Esophagus squamous epithelium (tissue), 5 donors: ENCODE results near the gene PARD3. TPM values are rescaled to one million over a fixed set of nuclear protein-coding genes. Genes with fewer than 3 reads are reported as not detected.

Experiments
- DNase-seq: peaks from one replicate; lab custom pipeline; 2025; lab: John Stamatoyannopoulos, UW
- H3K27ac ChIP-seq, 4 donors: fragments of 200-600 bp; sonication (generic); one replicate each; pipeline ENCODE4 v1.5.1; 2016 to 2019; ENCODE audit warnings: mild to moderate bottlenecking in 1 of 4
- H3K27me3 ChIP-seq, 4 donors: fragments of 200-600 bp; sonication (generic); 1 replicate in 3 of 4; 2 replicates in 1 of 4; pipeline versions ENCODE4 v1.5.1 to v1.6.0; 2017 to 2021; ENCODE audit warnings: antibody characterized with exemption in 1 of 4
- H3K36me3 ChIP-seq, 3 donors: fragments of 200-600 bp; sonication (generic); one replicate each; pipeline ENCODE4 v1.5.1; 2016 to 2019
- H3K4me1 ChIP-seq, 3 donors: fragments of 200-600 bp; sonication (generic); one replicate each; pipeline ENCODE4 v1.5.1; 2017 to 2019
- H3K4me3 ChIP-seq, 4 donors: fragments of 200-600 bp; sonication (generic); 1 replicate in 3 of 4; 2 replicates in 1 of 4; pipeline ENCODE4 v1.5.1; 2016 to 2019; ENCODE audit warnings: mild to moderate bottlenecking in 2 of 4, moderate library complexity in 1 of 4
- H3K9me3 ChIP-seq, 3 donors: fragments of 200-600 bp; sonication (generic); one replicate each; pipeline ENCODE4 v1.5.1; 2016 to 2019
- CTCF ChIP-seq, 6 experiments: fragments of 450-650 bp in 4 of 6; fragments of 200-600 bp in 2 of 6; sonication (generic) in 2 of 6; IDR thresholded peaks; one replicate each; pipeline ENCODE4 v1.5.1; 2016 to 2019; ENCODE audit warnings: antibody characterized with exemption in 6 of 6, mild to moderate bottlenecking in 4 of 6, moderate library complexity in 4 of 6
- POLR2A ChIP-seq, 4 donors: fragments of 450-650 bp; IDR thresholded peaks; one replicate each; pipeline ENCODE4 v1.6.1; 2017; ENCODE audit warnings: antibody characterized with exemption in 4 of 4, mild to moderate bottlenecking in 4 of 4, moderate library complexity in 3 of 4
- WGBS, 2 donors: methylation state at CpG; one replicate each; pipeline ENCODE4 v1.1.5; 2018; 5-methylcytosine and 5-hydroxymethylcytosine counted together
- intact Hi-C: fragments of 100-400 bp; cut with DNase I; formaldehyde crosslinking; loops from one replicate; pipeline ENCODE4 v1.15.0; 2022
- total RNA-seq, 4 donors: library from RNA; depleted of rRNA; stranded (reverse); fragments of >200 nt; gene quantifications; one replicate each; pipeline ENCODE4 v1.1.0, GENCODE V29; 2016
- donor health status: DM: yes; HTN: yes; CAD: no.

The PARD3 gene
- total RNA-seq, 4 donors from 2014 or later: 57.3 to 114 (median 81.7) TPM

DNA sequence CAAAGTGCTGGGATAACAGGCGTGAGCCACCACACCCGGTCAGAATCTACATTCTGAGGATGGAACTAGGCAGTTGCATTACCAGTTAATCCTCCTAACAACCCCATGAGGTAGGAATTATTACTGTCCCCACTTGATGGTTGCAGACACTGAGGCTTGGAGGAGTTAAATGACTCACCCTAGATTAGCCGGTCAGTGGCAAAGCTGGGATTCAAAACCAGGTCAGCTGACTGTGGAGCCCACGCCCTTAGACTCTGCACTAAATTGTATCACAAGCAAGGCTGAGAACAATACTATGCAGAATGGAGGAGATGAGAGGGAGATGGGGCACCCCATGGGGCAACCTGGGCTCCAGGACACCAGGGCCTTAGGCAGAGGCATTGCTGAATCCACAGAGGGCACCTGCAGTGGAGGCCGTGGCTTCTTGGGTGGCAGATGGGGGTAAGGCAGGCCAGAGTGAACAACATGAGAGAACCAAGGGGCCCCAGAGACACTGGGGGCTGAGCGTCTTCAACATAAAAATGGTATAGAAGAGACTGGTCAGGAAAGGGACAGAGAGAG, 723.4 kb downstream of the PARD3 start:
- TF ChIP-seq POLR2A (IDR thresholded peaks at IDR 0.05): no peak
- Histone ChIP-seq H3K27me3 (no peaks in the 10 kb centered on the region), H3K4me3 (no peak overlapping the region), H3K27ac (no peak overlapping the region), H3K4me1 (no peaks in the 10 kb centered on the region), H3K36me3 (no peaks in the 10 kb centered on the region), H3K9me3 (peaks cover 0 to 8% (median 5%) of the 10 kb centered on the region in 3 donors)
- DNase-seq: no peak
- intact Hi-C loops: no loop called here
- WGBS, 2 donors: 88 to 95% methylated on average over 4 to 5 of the region's 6 CpGs

- DNase-seq: no peak
- H3K9me3 ChIP-seq: peaks cover 0 to 7% (median under 1%) of the 10 kb centered on the region in 3 donors
- H3K4me1 ChIP-seq: no peaks in the 10 kb centered on the region
- TF ChIP-seq CTCF (IDR thresholded peaks at IDR 0.05) (no peak), POLR2A (IDR thresholded peaks at IDR 0.05) (no peak)
- no peaks in the 10 kb centered on the region for H3K36me3 ChIP-seq
- no peak overlapping the region for H3K27ac ChIP-seq
- 90 to 94% methylated on average over 6 of the region's 6 CpGs for WGBS, 2 donors
- intact Hi-C loops: no loop called here
- no peak overlapping the region for H3K4me3 ChIP-seq
- H3K27me3 ChIP-seq: no peaks in the 10 kb centered on the region
Observed at GRCh38 chr10:34089253-34089652, 725.8 kb downstream of the PARD3 start.

DNA sequence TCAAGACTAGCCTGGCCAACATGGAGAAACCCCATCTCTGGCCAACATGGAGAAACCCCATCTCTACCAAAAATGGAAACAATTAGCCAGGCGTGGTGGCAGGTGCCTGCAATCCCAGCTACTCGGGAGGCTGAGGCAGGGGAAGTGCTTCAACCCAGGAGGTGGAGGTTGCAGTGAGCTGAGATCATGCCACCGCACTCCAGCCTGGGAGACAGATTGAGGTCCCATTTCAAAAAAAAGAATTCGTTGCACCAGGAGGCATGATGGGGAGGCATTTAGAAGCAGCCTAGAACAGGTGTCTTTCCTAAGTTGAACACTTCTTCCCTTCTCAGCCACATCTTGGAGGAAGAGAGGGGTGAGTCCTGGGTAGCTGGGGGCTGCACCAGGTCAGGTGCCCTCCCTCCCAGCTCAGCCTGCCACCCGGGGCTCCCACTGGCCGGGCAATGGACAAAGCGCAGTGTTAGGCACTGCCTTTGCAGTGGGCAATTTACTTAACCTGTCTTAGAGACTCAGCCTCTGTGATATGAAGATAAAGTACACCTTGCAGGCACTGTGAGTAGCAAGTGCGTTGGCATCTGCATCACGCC, 726.8 kb downstream of the PARD3 start:
- intact Hi-C loops: no loop called here
- DNase-seq: no peak
- WGBS, 2 donors: 85 to 90% methylated on average over 6 to 8 of the region's 9 CpGs
- no peaks in the 10 kb centered on the region for H3K27me3 ChIP-seq
- no peak for TF ChIP-seq CTCF (IDR thresholded peaks at IDR 0.05)
- no peak for TF ChIP-seq POLR2A (IDR thresholded peaks at IDR 0.05)
- no peak overlapping the region for H3K4me3 ChIP-seq
- H3K36me3 ChIP-seq: no peaks in the 10 kb centered on the region
- H3K27ac ChIP-seq: no peak overlapping the region
- H3K4me1 ChIP-seq: no peaks in the 10 kb centered on the region
- H3K9me3 ChIP-seq: peaks cover 0 to 13% (median 9%) of the 10 kb centered on the region in 3 donors

GRCh38 chr10:34087095-34087418, 728.0 kb downstream of the PARD3 start:
- Histone ChIP-seq H3K9me3 (peaks cover 0 to 16% (median 9%) of the 10 kb centered on the region in 3 donors), H3K4me3 (no peak overlapping the region), H3K27me3 (no peaks in the 10 kb centered on the region), H3K4me1 (no peaks in the 10 kb centered on the region), H3K27ac (no peak overlapping the region), H3K36me3 (no peaks in the 10 kb centered on the region)
- no peak for TF ChIP-seq CTCF (IDR thresholded peaks at IDR 0.05)
- TF ChIP-seq POLR2A (IDR thresholded peaks at IDR 0.05): no peak
- no peak for DNase-seq
- 60 to 67% methylated on average over 1 to 3 of the region's 3 CpGs for WGBS, 2 donors
- intact Hi-C loops: no loop called here

DNA sequence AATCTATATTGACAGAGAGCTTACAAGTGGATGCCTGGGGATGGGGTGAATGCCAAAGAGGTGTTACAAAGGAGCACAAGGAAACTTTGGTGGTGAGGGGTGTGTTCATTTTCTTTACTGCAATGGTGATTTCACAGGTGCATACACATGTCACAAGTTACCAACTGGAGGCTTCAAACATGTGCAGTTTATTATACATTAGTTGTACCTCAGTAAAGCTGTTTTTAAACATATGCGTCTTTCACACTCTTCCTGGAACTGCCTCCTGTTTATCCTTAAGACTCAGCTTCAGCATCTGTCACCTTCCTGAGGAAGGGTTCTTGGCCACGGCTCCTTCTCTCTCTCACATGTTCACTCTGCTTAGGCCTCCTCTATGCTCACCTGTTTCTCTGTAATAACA, 731.5 kb downstream of the PARD3 start:
- H3K4me3 ChIP-seq: no peak overlapping the region
- TF ChIP-seq CTCF (IDR thresholded peaks at IDR 0.05) (no peak), POLR2A (IDR thresholded peaks at IDR 0.05) (no peak)
- 77 to 90% methylated on average over 2 of the region's 2 CpGs for WGBS, 2 donors
- no peaks in the 10 kb centered on the region for H3K36me3 ChIP-seq
- no peak for DNase-seq
- H3K27me3 ChIP-seq: no peaks in the 10 kb centered on the region
- intact Hi-C loops: no loop called here
- H3K4me1 ChIP-seq: peaks cover 0 to 14% (median 3%) of the 10 kb centered on the region in 3 donors
- H3K9me3 ChIP-seq: peaks cover 0 to 16% (median 9%) of the 10 kb centered on the region in 3 donors
- no peak overlapping the region for H3K27ac ChIP-seq
